Activated T-helper 2 cell treated with anti-CD3 and anti-CD28 coated beads, Interferon-gamma antibody, Interleukin-2, Interleukin-4, amounts not matched to agents 10 μg/mL and 5 μg/mL and 100 μg/mL, durations not matched to agents 14 hours and 24 hours and 36 hours (primary cell): ENCODE data around the gene TFAP2D. TPM values are rescaled to one million over a fixed set of nuclear protein-coding genes. Genes with fewer than 3 reads are reported as not detected.

Experiments used
- DNase-seq: peaks from one replicate; pipeline ENCODE4 v3.0.0; 2021; ENCODE audit warnings: low spot score
- H3K27ac Mint-ChIP-seq: one replicate; pipeline ENCODE4 v1.8.0; 2021; ENCODE audit warnings: mixed read lengths
- H3K27me3 Mint-ChIP-seq: one replicate; pipeline ENCODE4 v1.8.0; 2021; ENCODE audit warnings: low read depth, mixed read lengths
- H3K36me3 Mint-ChIP-seq: one replicate; pipeline ENCODE4 v1.8.0; 2021; ENCODE audit warnings: low read depth, mixed read lengths
- H3K4me1 Mint-ChIP-seq: one replicate; pipeline ENCODE4 v1.8.0; 2021; ENCODE audit warnings: low read depth, mixed read lengths
- H3K4me3 Mint-ChIP-seq: one replicate; pipeline ENCODE4 v1.8.0; 2021; ENCODE audit warnings: low read depth, mild to moderate bottlenecking, moderate library complexity, mixed read lengths
- H3K9me3 Mint-ChIP-seq: one replicate; pipeline ENCODE4 v1.8.0; 2021; ENCODE audit warnings: mixed read lengths
- intact Hi-C: fragments of 100-400 bp; cut with micrococcal nuclease; formaldehyde crosslinking; loops from one replicate; pipeline ENCODE4 v1.15.1; 2023
- total RNA-seq: library from RNA; stranded (reverse); gene quantifications from 2 replicates; pipeline ENCODE4 v1.2.3, GENCODE V29; 2022

Gene TFAP2D
- total RNA-seq, 1 donor from 2014 or later = not detected

DNA sequence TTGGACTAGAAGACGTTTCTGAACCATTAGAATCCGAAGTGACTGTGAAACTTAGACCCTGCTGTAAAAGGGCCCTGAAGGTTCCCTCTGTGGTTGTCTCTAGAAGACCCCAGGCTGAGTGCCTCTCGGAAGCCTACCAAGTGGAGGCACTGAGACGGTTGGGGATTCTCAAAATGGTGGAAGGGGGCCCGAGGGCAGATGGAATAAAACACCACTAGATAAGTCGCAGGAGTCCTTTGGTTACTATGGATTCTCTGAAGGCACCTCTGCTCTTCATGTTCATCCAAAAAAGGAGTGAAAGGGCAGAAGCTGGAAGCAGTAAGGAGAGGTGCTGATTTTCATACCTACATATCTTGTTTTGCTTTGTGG, 4.0 kb upstream of the TFAP2D start:
- Mint-ChIP-seq H3K4me1 (no peaks in the 10 kb centered on the region), H3K27ac (no peak overlapping the region), H3K9me3 (no peaks in the 10 kb centered on the region), H3K27me3 (peaks cover 63% of the 10 kb centered on the region), H3K4me3 (no peak overlapping the region), H3K36me3 (no peaks in the 10 kb centered on the region)
- DNase-seq = no peak
- intact Hi-C loops = no loop called here

DNA sequence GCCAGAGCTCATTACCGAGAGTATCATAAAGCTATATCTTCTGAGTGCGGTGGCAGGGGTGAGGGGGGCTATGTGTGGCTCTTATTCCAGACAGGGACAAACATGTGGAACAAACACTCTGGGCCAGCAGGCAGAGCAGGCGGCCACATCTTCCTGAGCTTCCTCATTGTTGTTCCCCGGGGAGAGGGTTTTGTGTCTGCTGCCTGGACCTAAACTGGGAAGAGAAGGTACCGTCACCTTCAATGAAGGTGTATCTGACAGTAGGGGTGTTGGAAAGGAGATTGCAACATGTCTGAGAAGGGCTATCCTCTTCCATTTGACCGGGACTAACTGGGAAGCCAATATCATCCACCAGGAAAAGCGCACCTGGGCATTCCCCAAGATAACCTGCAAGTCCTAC, 1.6 kb upstream of the TFAP2D start:
- peaks cover 73% of the 10 kb centered on the region for H3K27me3 Mint-ChIP-seq
- intact Hi-C loops = no loop called here
- H3K36me3 Mint-ChIP-seq = no peaks in the 10 kb centered on the region
- H3K9me3 Mint-ChIP-seq = no peaks in the 10 kb centered on the region
- H3K4me1 Mint-ChIP-seq = no peaks in the 10 kb centered on the region
- DNase-seq = no peak
- H3K27ac Mint-ChIP-seq = no peak overlapping the region
- H3K4me3 Mint-ChIP-seq = no peak overlapping the region

DNA sequence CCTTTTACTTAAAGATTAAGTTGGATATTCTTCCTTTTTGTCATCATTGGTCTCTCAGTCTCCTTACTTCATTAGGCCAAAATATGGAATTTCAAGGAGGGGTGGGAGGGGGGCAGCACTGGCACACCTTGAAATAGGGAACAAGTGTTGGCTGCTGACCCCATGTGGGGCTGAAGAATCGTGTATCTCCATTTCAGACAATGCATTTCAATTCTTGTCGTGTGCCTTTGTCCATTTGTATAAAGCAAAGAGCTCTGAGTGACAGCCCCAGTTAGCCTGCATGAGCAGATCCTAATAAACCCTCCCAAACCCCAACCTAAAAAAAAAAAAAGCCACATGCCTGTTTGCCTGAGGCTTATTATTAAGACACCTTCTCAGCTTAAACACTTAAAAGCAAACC, 1.0 kb upstream of the TFAP2D start:
- peaks cover 73% of the 10 kb centered on the region for H3K27me3 Mint-ChIP-seq
- no peaks in the 10 kb centered on the region for H3K4me1 Mint-ChIP-seq
- no peaks in the 10 kb centered on the region for H3K9me3 Mint-ChIP-seq
- no peaks in the 10 kb centered on the region for H3K36me3 Mint-ChIP-seq
- H3K27ac Mint-ChIP-seq = no peak overlapping the region
- DNase-seq = no peak
- H3K4me3 Mint-ChIP-seq = no peak overlapping the region
- intact Hi-C loops = no loop called here

- H3K36me3 Mint-ChIP-seq = no peaks in the 10 kb centered on the region
- H3K4me1 Mint-ChIP-seq = no peaks in the 10 kb centered on the region
- H3K27me3 Mint-ChIP-seq = peaks cover 66% of the 10 kb centered on the region
- no peak for DNase-seq
- no peak overlapping the region for H3K27ac Mint-ChIP-seq
- no peak overlapping the region for H3K4me3 Mint-ChIP-seq
- H3K9me3 Mint-ChIP-seq = no peaks in the 10 kb centered on the region
- intact Hi-C loops = no loop called here
Observed at GRCh38 chr6:50713977-50714486, 706 bp downstream of the TFAP2D start.

DNA sequence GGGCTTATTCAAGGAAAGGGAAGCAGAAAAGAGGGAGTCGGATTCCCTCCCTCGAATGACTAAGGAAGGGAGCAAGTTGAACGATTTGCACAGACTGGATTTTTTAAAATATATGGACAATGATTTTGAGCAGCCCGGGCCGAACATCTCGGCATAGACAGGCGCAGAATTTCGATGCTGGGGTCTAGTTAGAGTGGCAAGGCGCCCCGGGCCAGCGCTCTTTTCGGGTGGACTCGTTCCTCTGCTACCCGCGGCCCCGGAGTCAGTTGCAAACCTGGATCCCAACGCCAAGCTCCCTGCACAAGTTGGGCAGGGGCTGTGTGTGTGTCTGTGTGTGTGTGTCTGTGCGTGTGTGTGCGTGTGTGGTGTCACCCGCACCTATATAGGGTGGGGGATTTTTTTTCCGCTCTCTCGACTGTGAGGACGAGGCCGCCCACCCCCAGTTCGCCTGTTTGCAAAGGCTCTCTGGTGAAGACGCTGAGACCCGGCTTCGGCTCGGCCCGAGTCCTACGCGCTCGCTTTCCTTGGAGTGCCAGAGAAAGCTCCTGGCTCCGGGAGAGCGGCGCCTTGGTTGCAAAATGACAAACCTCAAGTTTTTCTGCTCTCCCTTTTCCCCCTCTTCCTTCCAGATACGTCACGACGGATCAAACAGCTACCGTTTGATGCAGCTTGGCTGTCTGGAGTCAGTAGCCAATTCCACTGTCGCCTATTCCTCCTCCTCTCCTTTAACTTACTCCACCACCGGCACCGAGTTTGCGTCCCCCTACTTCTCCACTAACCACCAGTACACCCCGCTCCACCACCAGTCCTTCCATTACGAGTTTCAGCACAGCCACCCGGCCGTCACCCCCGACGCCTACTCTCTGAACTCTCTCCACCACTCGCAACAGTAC, 1.4 kb downstream of the TFAP2D start:
- peaks cover 63% of the 10 kb centered on the region for H3K27me3 Mint-ChIP-seq
- no peaks in the 10 kb centered on the region for H3K4me1 Mint-ChIP-seq
- H3K36me3 Mint-ChIP-seq = no peaks in the 10 kb centered on the region
- no peaks in the 10 kb centered on the region for H3K9me3 Mint-ChIP-seq
- intact Hi-C loops = no loop called here
- H3K27ac Mint-ChIP-seq = no peak overlapping the region
- no peak for DNase-seq
- H3K4me3 Mint-ChIP-seq = no peak overlapping the region

DNA sequence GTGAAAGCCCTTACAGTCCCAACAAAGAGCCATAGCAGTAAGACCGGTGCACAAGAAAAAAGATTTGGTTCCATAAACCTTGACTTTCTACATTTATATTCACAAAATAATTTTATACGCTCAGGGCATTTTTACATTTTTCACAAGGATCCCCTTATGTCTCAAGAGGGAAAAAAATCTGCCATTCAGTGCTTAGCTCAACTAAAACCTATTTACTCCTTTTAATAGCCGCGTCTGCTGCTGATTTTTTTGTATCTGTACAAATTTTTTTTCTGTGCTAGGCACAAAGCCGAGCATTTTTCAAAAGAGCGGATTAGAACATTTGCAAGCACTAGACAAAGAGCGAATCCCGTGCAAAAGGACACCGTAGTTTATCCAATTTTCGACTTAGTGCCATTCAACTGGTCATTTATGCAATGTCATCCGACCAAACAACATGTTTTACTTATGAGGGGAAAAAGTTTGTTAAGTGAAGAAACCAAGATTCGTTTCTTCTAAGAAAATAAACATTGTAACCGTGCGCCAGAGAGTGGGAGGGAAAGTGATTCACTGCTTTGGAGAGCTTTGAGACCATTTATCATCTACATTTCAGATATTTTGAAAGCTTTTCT, 3.7 kb downstream of the TFAP2D start:
- Mint-ChIP-seq H3K27ac (no peak overlapping the region), H3K27me3 (peaks cover 62% of the 10 kb centered on the region)
- intact Hi-C loops = no loop called here

DNA sequence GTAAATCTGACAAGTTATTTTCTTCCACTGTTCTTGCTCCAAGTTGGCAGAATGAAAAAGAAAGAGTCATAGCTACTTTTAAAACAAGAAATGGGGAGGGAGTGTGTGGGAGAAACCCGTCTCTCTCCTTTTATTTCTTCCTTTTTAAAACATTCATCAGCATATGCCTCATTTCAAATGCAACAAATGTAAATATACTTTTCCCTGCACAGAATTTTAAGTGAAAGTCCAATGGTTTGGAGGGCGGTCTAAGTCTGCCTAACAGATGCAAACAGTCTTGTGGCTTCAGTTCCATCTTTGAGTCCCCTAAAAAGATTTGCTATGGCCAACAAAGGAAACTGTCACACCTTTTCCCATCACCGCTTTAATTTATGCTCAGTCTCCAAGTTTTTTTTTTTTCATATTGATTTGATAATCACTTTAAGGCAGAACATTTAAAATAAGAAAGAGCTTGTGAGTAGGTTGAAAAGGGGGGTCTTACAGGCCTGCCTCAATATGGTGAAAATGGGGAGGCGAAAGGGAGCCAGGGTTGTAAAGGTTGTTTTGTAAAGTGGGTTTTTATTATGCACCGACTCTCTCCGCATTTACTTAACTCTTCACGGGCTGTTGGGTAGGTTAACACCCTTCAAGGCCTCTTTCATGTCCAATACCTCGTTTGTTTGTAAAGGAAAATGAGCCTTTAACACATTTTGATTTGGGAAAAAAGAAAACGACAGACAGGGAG, 4.6 kb downstream of the TFAP2D start:
- no peaks in the 10 kb centered on the region for H3K36me3 Mint-ChIP-seq
- H3K4me1 Mint-ChIP-seq = peaks cover 1% of the 10 kb centered on the region
- no peaks in the 10 kb centered on the region for H3K9me3 Mint-ChIP-seq
- intact Hi-C loops = no loop called here
- no peak overlapping the region for H3K27ac Mint-ChIP-seq
- no peak overlapping the region for H3K4me3 Mint-ChIP-seq
- no peak for DNase-seq
- H3K27me3 Mint-ChIP-seq = peaks cover 66% of the 10 kb centered on the region

More for the DNA sequence above, 3.7 kb downstream of the TFAP2D start:
- H3K4me3 Mint-ChIP-seq = no peak overlapping the region
- no peak for DNase-seq
- H3K9me3 Mint-ChIP-seq = no peaks in the 10 kb centered on the region
- H3K4me1 Mint-ChIP-seq = no peaks in the 10 kb centered on the region
- no peaks in the 10 kb centered on the region for H3K36me3 Mint-ChIP-seq

DNA sequence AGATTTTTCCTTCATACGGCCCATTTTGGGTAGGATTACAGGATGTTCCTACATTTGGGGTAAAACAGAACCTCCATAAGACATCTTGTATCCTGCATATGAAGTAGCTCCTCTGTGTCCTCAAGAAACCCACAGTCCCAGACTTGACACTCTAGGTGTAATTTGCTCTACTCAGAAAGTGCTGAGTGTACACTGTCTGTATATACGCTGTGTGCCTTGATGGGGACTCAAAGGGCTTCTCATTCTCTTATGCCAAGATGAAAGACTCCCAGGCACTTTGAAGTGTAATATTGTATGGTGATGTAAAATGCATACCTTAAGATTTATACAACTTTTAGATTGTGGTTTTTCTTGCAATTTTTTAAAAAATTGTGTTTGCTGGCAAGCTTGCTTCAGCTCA, 5.2 kb downstream of the TFAP2D start:
- peaks cover 1% of the 10 kb centered on the region for H3K4me1 Mint-ChIP-seq
- intact Hi-C loops = no loop called here
- H3K4me3 Mint-ChIP-seq = no peak overlapping the region
- peaks cover 69% of the 10 kb centered on the region for H3K27me3 Mint-ChIP-seq
- H3K27ac Mint-ChIP-seq = no peak overlapping the region
- no peaks in the 10 kb centered on the region for H3K9me3 Mint-ChIP-seq
- no peaks in the 10 kb centered on the region for H3K36me3 Mint-ChIP-seq
- no peak for DNase-seq

- no peak for DNase-seq
- H3K4me3 Mint-ChIP-seq = no peak overlapping the region
- intact Hi-C loops = no loop called here
- peaks cover 3% of the 10 kb centered on the region for H3K9me3 Mint-ChIP-seq
- peaks cover 65% of the 10 kb centered on the region for H3K27me3 Mint-ChIP-seq
- no peaks in the 10 kb centered on the region for H3K36me3 Mint-ChIP-seq
- no peak overlapping the region for H3K27ac Mint-ChIP-seq
- H3K4me1 Mint-ChIP-seq = peaks cover 5% of the 10 kb centered on the region
Observed at GRCh38 chr6:50720623-50721022, 7.3 kb downstream of the TFAP2D start.

DNA sequence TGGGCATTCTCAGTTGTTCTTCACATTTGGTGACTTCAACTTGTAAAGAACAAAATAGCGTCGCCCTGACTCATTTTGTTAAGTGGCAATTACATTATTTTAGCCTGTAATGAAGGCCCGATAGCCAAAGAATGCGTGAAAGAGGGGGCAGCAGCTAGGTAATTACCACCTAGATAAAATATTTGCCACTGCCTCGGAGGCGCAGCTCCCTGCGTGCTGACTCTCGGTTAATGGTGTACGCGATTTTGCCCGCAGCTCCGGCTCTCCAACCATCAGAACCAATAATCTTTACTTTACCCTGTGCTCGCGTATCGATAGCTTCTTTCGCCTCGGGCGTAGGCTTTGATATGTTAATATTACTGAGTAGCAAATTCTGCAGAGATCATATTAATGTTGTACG, 8.7 kb downstream of the TFAP2D start:
- no peaks in the 10 kb centered on the region for H3K36me3 Mint-ChIP-seq
- no peak overlapping the region for H3K4me3 Mint-ChIP-seq
- peaks cover 5% of the 10 kb centered on the region for H3K4me1 Mint-ChIP-seq
- intact Hi-C loops = loop anchor here (2.0 kb wide), 1 partner anchor 95 kb away; no protein-coding TSS in a partner anchor
- no peak for DNase-seq
- H3K27ac Mint-ChIP-seq = no peak overlapping the region
- H3K27me3 Mint-ChIP-seq = peaks cover 56% of the 10 kb centered on the region
- peaks cover 3% of the 10 kb centered on the region for H3K9me3 Mint-ChIP-seq

- peaks cover 5% of the 10 kb centered on the region for H3K4me1 Mint-ChIP-seq
- no peak overlapping the region for H3K4me3 Mint-ChIP-seq
- H3K9me3 Mint-ChIP-seq = peaks cover 3% of the 10 kb centered on the region
- peaks cover 50% of the 10 kb centered on the region for H3K27me3 Mint-ChIP-seq
- H3K36me3 Mint-ChIP-seq = no peaks in the 10 kb centered on the region
- no peak for DNase-seq
- no peak overlapping the region for H3K27ac Mint-ChIP-seq
- intact Hi-C loops = loop anchor here (2.0 kb wide), 1 partner anchor 94 kb away; no protein-coding TSS in a partner anchor
Observed at GRCh38 chr6:50722829-50723554, 9.7 kb downstream of the TFAP2D start.

GRCh38 chr6:50724381-50725124, 11.2 kb downstream of the TFAP2D start:
- peaks cover 5% of the 10 kb centered on the region for H3K4me1 Mint-ChIP-seq
- H3K36me3 Mint-ChIP-seq = no peaks in the 10 kb centered on the region
- H3K4me3 Mint-ChIP-seq = no peak overlapping the region
- DNase-seq = no peak
- peaks cover 45% of the 10 kb centered on the region for H3K27me3 Mint-ChIP-seq
- intact Hi-C loops = loop anchor here (2.0 kb wide), 1 partner anchor 122 kb away; no protein-coding TSS in a partner anchor
- H3K27ac Mint-ChIP-seq = no peak overlapping the region
- peaks cover 3% of the 10 kb centered on the region for H3K9me3 Mint-ChIP-seq
